NCI-H1048 (cell line): ENCODE measurements around the gene DAZ3.
"Not testable (repeated sequence)": the region's sequence is repeated elsewhere in the genome, so short reads cannot be mapped to it uniquely, and the experiment has no call there.

Experiments used
- DNase-seq: peaks from one replicate; lab custom pipeline; 2025; lab: John Stamatoyannopoulos, UW

Gene DAZ3, protein sequence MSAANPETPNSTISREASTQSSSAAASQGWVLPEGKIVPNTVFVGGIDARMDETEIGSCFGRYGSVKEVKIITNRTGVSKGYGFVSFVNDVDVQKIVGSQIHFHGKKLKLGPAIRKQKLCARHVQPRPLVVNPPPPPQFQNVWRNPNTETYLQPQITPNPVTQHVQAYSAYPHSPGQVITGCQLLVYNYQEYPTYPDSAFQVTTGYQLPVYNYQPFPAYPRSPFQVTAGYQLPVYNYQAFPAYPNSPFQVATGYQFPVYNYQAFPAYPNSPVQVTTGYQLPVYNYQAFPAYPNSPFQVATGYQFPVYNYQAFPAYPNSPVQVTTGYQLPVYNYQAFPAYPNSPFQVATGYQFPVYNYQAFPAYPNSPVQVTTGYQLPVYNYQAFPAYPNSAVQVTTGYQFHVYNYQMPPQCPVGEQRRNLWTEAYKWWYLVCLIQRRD

DNA sequence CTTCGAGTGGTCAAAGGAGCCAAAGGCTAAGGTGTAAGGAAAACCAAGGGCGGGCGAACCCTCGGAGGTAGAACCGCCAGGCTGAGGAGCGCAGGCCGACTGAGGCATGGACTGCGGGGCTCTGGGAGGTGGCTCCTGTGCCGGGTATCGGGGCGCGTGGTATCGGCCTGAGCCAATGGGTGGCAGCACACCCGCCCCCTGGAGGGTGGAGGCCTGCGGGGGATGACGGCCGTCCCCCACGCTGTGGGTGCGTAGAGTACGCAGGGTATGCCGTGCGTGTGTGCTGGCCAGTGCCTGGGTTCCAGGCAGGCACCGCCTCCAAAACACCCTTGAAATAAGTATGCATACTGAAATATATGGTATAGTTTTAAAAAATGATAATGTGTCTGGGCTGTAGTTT, at the start of gene DAZ3:
TSS of gene DAZ3 (minus strand) at position 101 of the 400 bp plus-strand sequence. CDS start 208 bp downstream, outside the sequence.
- not testable (repeated sequence) for DNase-seq

DNA sequence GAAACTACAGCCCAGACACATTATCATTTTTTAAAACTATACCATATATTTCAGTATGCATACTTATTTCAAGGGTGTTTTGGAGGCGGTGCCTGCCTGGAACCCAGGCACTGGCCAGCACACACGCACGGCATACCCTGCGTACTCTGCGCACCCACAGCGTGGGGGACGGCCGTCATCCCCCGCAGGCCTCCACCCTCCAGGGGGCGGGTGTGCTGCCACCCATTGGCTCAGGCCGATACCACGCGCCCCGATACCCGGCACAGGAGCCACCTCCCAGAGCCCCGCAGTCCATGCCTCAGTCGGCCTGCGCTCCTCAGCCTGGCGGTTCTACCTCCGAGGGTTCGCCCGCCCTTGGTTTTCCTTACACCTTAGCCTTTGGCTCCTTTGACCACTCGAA, 20.4 kb upstream of the DAZ3 start, which contains the start of gene DAZ4:
TSS of gene DAZ4 (plus strand) at position 301 of the 400 bp plus-strand sequence. CDS start 208 bp downstream, outside the sequence.
- not testable (repeated sequence) for DNase-seq

DNA sequence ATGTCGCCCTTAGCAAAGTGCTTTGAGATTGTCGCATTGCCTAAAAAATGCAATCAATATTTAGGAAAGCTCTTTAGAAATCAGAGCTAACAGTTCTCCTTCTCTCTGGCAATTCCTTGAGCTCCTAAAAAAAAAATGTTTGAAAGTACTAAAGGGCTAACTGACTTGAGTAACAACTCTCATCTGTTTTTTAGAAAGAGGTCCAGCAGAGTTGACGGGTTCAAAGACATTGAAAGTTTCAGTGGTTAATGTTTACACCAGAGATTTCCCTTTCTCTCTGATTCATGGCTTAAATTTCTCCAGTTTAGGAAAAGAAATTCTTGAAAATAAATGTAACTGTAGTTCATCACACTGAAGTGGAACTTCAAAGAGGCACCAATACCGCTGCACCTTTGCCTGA, 11.9 kb upstream of the DAZ3 start:
- DNase-seq = not testable (repeated sequence)

DNA sequence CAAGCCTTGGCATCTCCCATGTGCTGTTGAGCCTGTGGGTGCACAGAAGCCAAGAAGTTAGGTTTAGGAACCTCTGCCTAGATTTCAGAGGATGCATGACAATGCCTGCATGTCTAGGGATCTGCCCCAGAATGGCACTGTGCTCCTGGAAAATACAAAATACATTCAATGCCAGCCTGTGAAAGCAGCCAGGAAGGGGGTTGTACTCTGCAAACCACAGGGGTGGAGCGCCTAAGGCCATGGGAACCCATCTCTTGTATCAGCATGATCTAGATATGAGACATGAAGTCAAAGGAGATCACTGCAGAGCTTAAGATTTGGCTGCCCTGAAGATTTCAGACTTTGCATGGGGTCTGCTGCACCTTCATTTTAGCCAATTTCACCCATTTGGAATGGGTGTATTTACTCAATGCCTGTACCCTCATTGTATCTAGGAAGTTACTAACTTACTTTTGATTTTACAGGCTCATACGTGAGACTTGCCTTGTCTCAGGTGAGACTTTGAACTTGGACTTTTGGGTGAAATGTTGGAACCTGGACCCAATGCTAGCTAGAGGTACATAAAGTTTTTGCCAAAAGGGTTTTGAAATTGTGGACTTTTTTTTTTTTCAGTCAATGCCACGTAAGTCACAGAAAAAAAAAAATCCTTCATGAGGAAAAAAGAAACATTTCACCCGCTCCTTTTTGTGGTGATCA, 11.1 kb upstream of the DAZ3 start:
- DNase-seq = not testable (repeated sequence)

DNA sequence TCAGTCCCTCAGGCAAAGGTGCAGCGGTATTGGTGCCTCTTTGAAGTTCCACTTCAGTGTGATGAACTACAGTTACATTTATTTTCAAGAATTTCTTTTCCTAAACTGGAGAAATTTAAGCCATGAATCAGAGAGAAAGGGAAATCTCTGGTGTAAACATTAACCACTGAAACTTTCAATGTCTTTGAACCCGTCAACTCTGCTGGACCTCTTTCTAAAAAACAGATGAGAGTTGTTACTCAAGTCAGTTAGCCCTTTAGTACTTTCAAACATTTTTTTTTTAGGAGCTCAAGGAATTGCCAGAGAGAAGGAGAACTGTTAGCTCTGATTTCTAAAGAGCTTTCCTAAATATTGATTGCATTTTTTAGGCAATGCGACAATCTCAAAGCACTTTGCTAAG, 8.6 kb upstream of the DAZ3 start:
- not testable (repeated sequence) for DNase-seq
